Measurements from ENCODE around the gene MAN2C1.
"Not testable (repeated sequence)": the region's sequence is repeated elsewhere in the genome, so short reads cannot be mapped to it uniquely, and the experiment has no call there.

Gene MAN2C1

GRCh38 chr15:75346796-75347221, 21.6 kb downstream of the MAN2C1 start, which contains the start of gene NEIL1:
Gene NEIL1, plus strand, starts transcription at chr15:75347039. Its CDS starts 1,867 bp downstream, at chr15:75348906.
- no peak for DNase-seq (ENCODE audit: low read depth, low spot score)

- not testable (repeated sequence) for DNase-seq (ENCODE audit: low read depth, low spot score)
These were observed 24.5 kb downstream of the MAN2C1 start for GRCh38 chr15:75343953-75344352.

- no peak for DNase-seq (ENCODE audit: low read depth, low spot score)
These were observed 26.2 kb downstream of the MAN2C1 start for GRCh38 chr15:75342221-75342620.

GRCh38 chr15:75339531-75340240, 28.7 kb downstream of the MAN2C1 start:
- DNase-seq (ENCODE audit: low read depth, low spot score): no peak

- no peak for DNase-seq (ENCODE audit: low read depth, low spot score)
These were observed 29.7 kb downstream of the MAN2C1 start for GRCh38 chr15:75338661-75339240.

GRCh38 chr15:75335705-75336355, 32.6 kb downstream of the MAN2C1 start, which contains the start of gene COMMD4:
Gene COMMD4, plus strand, starts transcription at chr15:75336063. Its CDS starts 27 bp downstream, at chr15:75336090.
- DNase-seq (ENCODE audit: low read depth, low spot score): peak; percentile 62

GRCh38 chr15:75335313-75335704, 33.1 kb downstream of the MAN2C1 start:
- no peak for DNase-seq (ENCODE audit: low read depth, low spot score)

GRCh38 chr15:75333654-75334419, 34.6 kb downstream of the MAN2C1 start:
- not testable (repeated sequence) for DNase-seq (ENCODE audit: low read depth, low spot score)

GRCh38 chr15:75332093-75332492, 36.3 kb downstream of the MAN2C1 start:
- not testable (repeated sequence) for DNase-seq (ENCODE audit: low read depth, low spot score)

GRCh38 chr15:75329571-75329970, 38.8 kb downstream of the MAN2C1 start:
- no peak for DNase-seq (ENCODE audit: low read depth, low spot score)

- DNase-seq (ENCODE audit: low read depth, low spot score): no peak
These were observed 39.7 kb downstream of the MAN2C1 start for GRCh38 chr15:75328493-75329314.

- DNase-seq (ENCODE audit: low read depth, low spot score): no peak
These were observed 40.9 kb downstream of the MAN2C1 start for GRCh38 chr15:75327491-75327890.

- DNase-seq (ENCODE audit: low read depth, low spot score): no peak
These were observed 41.4 kb downstream of the MAN2C1 start for GRCh38 chr15:75327005-75327404.

GRCh38 chr15:75325922-75326321, 42.5 kb downstream of the MAN2C1 start:
- DNase-seq (ENCODE audit: low read depth, low spot score): no peak

GRCh38 chr15:75321711-75322110, 46.7 kb downstream of the MAN2C1 start:
- DNase-seq (ENCODE audit: low read depth, low spot score): no peak

- not testable (repeated sequence) for DNase-seq (ENCODE audit: low read depth, low spot score)
These were observed 49.0 kb downstream of the MAN2C1 start for GRCh38 chr15:75319231-75319897.

- DNase-seq (ENCODE audit: low read depth, low spot score): no peak
These were observed 53.7 kb downstream of the MAN2C1 start for GRCh38 chr15:75314552-75315290.

GRCh38 chr15:75313116-75313845, 55.1 kb downstream of the MAN2C1 start:
- no peak for DNase-seq (ENCODE audit: low read depth, low spot score)

- DNase-seq (ENCODE audit: low read depth, low spot score): not testable (repeated sequence)
These were observed 55.9 kb downstream of the MAN2C1 start for GRCh38 chr15:75312548-75312947.
